ENCODE measurements around the gene ACTL8.

Gene ACTL8

GRCh38 chr1:17825273-17826164, 70.4 kb downstream of the ACTL8 start:
- TF ChIP-seq, protein P1, sequence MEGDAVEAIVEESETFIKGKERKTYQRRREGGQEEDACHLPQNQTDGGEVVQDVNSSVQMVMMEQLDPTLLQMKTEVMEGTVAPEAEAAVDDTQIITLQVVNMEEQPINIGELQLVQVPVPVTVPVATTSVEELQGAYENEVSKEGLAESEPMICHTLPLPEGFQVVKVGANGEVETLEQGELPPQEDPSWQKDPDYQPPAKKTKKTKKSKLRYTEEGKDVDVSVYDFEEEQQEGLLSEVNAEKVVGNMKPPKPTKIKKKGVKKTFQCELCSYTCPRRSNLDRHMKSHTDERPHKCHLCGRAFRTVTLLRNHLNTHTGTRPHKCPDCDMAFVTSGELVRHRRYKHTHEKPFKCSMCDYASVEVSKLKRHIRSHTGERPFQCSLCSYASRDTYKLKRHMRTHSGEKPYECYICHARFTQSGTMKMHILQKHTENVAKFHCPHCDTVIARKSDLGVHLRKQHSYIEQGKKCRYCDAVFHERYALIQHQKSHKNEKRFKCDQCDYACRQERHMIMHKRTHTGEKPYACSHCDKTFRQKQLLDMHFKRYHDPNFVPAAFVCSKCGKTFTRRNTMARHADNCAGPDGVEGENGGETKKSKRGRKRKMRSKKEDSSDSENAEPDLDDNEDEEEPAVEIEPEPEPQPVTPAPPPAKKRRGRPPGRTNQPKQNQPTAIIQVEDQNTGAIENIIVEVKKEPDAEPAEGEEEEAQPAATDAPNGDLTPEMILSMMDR (IDR thresholded peaks at IDR 0.05; ENCODE audit: low read depth, low read length): no peak
- TF ChIP-seq EZH2phosphoT487 (IDR thresholded peaks at IDR 0.05; ENCODE audit: low read depth): no peak
- Histone ChIP-seq H3K36me3 (replicated peaks; ENCODE audit: low read depth, low read length) (no peaks in the 10 kb centered on the region), H3K27ac (ENCODE audit: low read length) (no peak overlapping the region), H3K4me3 (ENCODE audit: low read length) (no peak overlapping the region), H2AFZ (ENCODE audit: low read depth, low read length) (no peak overlapping the region), H3K27me3 (ENCODE audit: low read depth, low read length) (no peaks in the 10 kb centered on the region), H3K4me2 (ENCODE audit: low read length) (no peak overlapping the region), H3K9me3 (ENCODE audit: insufficient read depth, low read length) (no peaks in the 10 kb centered on the region), H4K20me1 (ENCODE audit: insufficient read depth, low read length) (no peaks in the 10 kb centered on the region), H3K4me1 (ENCODE audit: low read length) (no peaks in the 10 kb centered on the region), H3K9ac (ENCODE audit: low read length) (no peak overlapping the region), H3K79me2 (ENCODE audit: low read length) (no peaks in the 10 kb centered on the region)

DNA sequence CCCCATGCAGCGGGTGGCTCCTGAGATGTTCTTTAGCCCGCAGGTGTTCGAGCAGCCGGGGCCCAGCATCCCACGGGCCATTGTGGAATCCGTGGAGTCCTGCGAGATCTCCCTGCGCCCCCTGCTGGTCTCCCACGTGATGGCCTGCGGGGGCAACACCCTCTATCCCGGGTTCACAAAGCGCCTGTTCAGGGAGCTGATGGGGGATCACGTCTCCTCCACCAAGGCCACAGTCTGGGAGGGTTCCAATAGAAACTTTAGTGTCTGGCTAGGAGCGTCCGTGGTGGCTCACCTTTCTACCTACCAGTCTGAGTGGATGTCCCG, 71.0 kb downstream of the ACTL8 start:
- H2AFZ ChIP-seq (ENCODE audit: low read depth, low read length): no peak overlapping the region
- TF ChIP-seq, protein P1 (IDR thresholded peaks at IDR 0.05; ENCODE audit: low read depth, low read length): peak; percentile 46
- no peak for TF ChIP-seq EZH2phosphoT487 (IDR thresholded peaks at IDR 0.05; ENCODE audit: low read depth)

DNA sequence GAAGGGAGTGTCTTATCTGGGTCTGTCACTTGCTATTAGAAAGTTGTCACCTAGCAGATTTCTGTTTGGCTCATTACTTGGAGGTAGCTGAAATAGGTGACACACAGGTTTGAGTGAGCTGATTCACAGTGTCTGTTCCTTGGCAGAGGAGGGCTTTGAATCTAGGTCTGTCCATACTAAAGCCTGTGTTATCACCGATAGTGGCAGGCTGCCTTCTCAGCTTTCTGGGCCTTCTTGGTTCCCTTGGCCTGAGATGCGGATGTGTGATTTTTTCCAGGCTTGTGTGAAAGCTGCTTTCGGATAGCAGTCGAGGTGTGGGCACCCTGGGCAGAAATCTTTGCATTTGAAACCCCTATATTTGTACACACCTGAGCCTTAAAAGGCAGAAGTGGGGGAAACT, 73.9 kb downstream of the ACTL8 start:
- no peaks in the 10 kb centered on the region for H3K9me3 ChIP-seq (ENCODE audit: insufficient read depth, low read length)
- H3K36me3 ChIP-seq (replicated peaks; ENCODE audit: low read depth, low read length): no peaks in the 10 kb centered on the region
- no peak for TF ChIP-seq EZH2phosphoT487 (IDR thresholded peaks at IDR 0.05; ENCODE audit: low read depth)
- TF ChIP-seq, protein P1 (IDR thresholded peaks at IDR 0.05; ENCODE audit: low read depth, low read length): no peak
- no peak overlapping the region for H2AFZ ChIP-seq (ENCODE audit: low read depth, low read length)
- H3K4me2 ChIP-seq (ENCODE audit: low read length): no peak overlapping the region
- H4K20me1 ChIP-seq (ENCODE audit: insufficient read depth, low read length): no peaks in the 10 kb centered on the region
- no peak overlapping the region for H3K27ac ChIP-seq (ENCODE audit: low read length)
- H3K4me1 ChIP-seq (ENCODE audit: low read length): no peaks in the 10 kb centered on the region
- H3K9ac ChIP-seq (ENCODE audit: low read length): no peak overlapping the region
- H3K4me3 ChIP-seq (ENCODE audit: low read length): no peak overlapping the region
- no peaks in the 10 kb centered on the region for H3K27me3 ChIP-seq (ENCODE audit: low read depth, low read length)
- no peaks in the 10 kb centered on the region for H3K79me2 ChIP-seq (ENCODE audit: low read length)

More for the DNA sequence above, 71.0 kb downstream of the ACTL8 start:
- no peaks in the 10 kb centered on the region for H4K20me1 ChIP-seq (ENCODE audit: insufficient read depth, low read length)
- no peaks in the 10 kb centered on the region for H3K79me2 ChIP-seq (ENCODE audit: low read length)
- no peak overlapping the region for H3K4me2 ChIP-seq (ENCODE audit: low read length)
- H3K9ac ChIP-seq (ENCODE audit: low read length): no peak overlapping the region
- no peaks in the 10 kb centered on the region for H3K9me3 ChIP-seq (ENCODE audit: insufficient read depth, low read length)
- no peaks in the 10 kb centered on the region for H3K4me1 ChIP-seq (ENCODE audit: low read length)
- H3K27ac ChIP-seq (ENCODE audit: low read length): no peak overlapping the region
- no peak overlapping the region for H3K4me3 ChIP-seq (ENCODE audit: low read length)
- H3K36me3 ChIP-seq (replicated peaks; ENCODE audit: low read depth, low read length): no peaks in the 10 kb centered on the region
- no peaks in the 10 kb centered on the region for H3K27me3 ChIP-seq (ENCODE audit: low read depth, low read length)

DNA sequence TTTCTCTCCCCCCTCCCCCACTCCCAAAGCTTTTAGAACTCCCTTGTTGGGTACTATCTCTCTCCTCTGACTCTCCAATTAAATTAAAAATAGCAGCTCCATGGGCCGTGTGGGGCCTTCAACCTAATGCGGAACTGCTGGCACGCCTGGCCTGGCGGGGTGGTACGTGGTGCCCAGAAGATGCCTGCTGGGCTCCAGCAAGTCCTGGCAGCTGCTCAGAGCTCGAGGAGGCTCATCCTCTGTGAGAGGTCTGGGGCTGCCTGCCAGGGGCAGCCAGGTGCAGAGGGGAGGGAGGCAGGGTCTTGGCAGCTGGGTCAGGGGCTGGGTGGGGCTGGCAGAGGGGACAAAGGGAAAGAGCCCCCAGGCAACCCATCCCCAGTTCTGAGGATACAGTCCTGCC, 74.4 kb downstream of the ACTL8 start:
- Histone ChIP-seq H3K4me2 (ENCODE audit: low read length) (no peak overlapping the region), H3K36me3 (replicated peaks; ENCODE audit: low read depth, low read length) (no peaks in the 10 kb centered on the region), H3K27ac (ENCODE audit: low read length) (no peak overlapping the region), H2AFZ (ENCODE audit: low read depth, low read length) (no peak overlapping the region), H3K4me1 (ENCODE audit: low read length) (no peaks in the 10 kb centered on the region), H3K4me3 (ENCODE audit: low read length) (no peak overlapping the region), H3K9me3 (ENCODE audit: insufficient read depth, low read length) (no peaks in the 10 kb centered on the region), H3K27me3 (ENCODE audit: low read depth, low read length) (no peaks in the 10 kb centered on the region), H4K20me1 (ENCODE audit: insufficient read depth, low read length) (no peaks in the 10 kb centered on the region), H3K9ac (ENCODE audit: low read length) (no peak overlapping the region), H3K79me2 (ENCODE audit: low read length) (no peaks in the 10 kb centered on the region)
- TF ChIP-seq EZH2phosphoT487 (IDR thresholded peaks at IDR 0.05; ENCODE audit: low read depth): no peak
- TF ChIP-seq, protein P1 (IDR thresholded peaks at IDR 0.05; ENCODE audit: low read depth, low read length): no peak
